ENCODE measurements around the gene CIRBP.

CIRBP gene

DNA sequence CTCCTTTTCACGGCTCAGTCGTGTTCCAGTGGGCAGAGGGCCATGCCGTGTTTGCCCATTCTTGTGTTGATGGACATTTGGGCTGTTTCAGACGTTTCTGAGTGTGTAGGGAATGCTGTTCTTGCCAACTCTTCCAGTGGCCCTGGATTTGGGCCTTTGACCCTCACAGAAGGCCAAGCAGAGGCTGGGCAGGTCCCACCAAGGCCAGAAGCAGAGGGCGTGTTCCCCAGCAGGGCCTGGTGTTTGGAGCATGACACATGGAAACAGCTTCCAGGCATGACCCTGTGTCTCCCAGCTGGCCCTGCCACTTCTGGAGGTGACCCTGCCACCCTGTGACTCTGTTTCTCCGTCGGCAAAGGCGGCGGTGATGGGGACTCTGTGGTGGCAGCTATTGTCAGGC lies 52.4 kb downstream of the CIRBP start:
- no peak for TF ChIP-seq EP300 (IDR thresholded peaks at IDR 0.05; ENCODE audit: borderline replicate concordance)
- no peak for TF ChIP-seq TEAD4 (IDR thresholded peaks at IDR 0.05)
- TF ChIP-seq, protein P1, sequence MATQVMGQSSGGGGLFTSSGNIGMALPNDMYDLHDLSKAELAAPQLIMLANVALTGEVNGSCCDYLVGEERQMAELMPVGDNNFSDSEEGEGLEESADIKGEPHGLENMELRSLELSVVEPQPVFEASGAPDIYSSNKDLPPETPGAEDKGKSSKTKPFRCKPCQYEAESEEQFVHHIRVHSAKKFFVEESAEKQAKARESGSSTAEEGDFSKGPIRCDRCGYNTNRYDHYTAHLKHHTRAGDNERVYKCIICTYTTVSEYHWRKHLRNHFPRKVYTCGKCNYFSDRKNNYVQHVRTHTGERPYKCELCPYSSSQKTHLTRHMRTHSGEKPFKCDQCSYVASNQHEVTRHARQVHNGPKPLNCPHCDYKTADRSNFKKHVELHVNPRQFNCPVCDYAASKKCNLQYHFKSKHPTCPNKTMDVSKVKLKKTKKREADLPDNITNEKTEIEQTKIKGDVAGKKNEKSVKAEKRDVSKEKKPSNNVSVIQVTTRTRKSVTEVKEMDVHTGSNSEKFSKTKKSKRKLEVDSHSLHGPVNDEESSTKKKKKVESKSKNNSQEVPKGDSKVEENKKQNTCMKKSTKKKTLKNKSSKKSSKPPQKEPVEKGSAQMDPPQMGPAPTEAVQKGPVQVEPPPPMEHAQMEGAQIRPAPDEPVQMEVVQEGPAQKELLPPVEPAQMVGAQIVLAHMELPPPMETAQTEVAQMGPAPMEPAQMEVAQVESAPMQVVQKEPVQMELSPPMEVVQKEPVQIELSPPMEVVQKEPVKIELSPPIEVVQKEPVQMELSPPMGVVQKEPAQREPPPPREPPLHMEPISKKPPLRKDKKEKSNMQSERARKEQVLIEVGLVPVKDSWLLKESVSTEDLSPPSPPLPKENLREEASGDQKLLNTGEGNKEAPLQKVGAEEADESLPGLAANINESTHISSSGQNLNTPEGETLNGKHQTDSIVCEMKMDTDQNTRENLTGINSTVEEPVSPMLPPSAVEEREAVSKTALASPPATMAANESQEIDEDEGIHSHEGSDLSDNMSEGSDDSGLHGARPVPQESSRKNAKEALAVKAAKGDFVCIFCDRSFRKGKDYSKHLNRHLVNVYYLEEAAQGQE (IDR thresholded peaks at IDR 0.05; ENCODE audit: low read depth): no peak
- no peak for TF ChIP-seq CREB1 (IDR thresholded peaks at IDR 0.05; ENCODE audit: low read depth)
- TF ChIP-seq RAD21 (IDR thresholded peaks at IDR 0.05; ENCODE audit: low read depth): no peak
- TF ChIP-seq NFIC (IDR thresholded peaks at IDR 0.05): no peak
- no peak for TF ChIP-seq TAF1 (IDR thresholded peaks at IDR 0.05; ENCODE audit: low read depth)
- TF ChIP-seq CEBPB (IDR thresholded peaks at IDR 0.05): no peak
- TF ChIP-seq, protein P2, sequence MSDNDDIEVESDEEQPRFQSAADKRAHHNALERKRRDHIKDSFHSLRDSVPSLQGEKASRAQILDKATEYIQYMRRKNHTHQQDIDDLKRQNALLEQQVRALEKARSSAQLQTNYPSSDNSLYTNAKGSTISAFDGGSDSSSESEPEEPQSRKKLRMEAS (IDR thresholded peaks at IDR 0.05): no peak
- no peak for TF ChIP-seq FOXM1 (IDR thresholded peaks at IDR 0.05; ENCODE audit: borderline replicate concordance, low read depth)
- TF ChIP-seq TCF12 (IDR thresholded peaks at IDR 0.05; ENCODE audit: low read depth): no peak
- no peak for TF ChIP-seq ZBTB7A (IDR thresholded peaks at IDR 0.05; ENCODE audit: low read depth)
- TF ChIP-seq, protein P3, sequence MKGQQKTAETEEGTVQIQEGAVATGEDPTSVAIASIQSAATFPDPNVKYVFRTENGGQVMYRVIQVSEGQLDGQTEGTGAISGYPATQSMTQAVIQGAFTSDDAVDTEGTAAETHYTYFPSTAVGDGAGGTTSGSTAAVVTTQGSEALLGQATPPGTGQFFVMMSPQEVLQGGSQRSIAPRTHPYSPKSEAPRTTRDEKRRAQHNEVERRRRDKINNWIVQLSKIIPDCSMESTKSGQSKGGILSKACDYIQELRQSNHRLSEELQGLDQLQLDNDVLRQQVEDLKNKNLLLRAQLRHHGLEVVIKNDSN (IDR thresholded peaks at IDR 0.05): no peak
- no peak for TF ChIP-seq EGR1 (IDR thresholded peaks at IDR 0.05)
- no peak for TF ChIP-seq YY1 (IDR thresholded peaks at IDR 0.05; ENCODE audit: low read depth)

DNA sequence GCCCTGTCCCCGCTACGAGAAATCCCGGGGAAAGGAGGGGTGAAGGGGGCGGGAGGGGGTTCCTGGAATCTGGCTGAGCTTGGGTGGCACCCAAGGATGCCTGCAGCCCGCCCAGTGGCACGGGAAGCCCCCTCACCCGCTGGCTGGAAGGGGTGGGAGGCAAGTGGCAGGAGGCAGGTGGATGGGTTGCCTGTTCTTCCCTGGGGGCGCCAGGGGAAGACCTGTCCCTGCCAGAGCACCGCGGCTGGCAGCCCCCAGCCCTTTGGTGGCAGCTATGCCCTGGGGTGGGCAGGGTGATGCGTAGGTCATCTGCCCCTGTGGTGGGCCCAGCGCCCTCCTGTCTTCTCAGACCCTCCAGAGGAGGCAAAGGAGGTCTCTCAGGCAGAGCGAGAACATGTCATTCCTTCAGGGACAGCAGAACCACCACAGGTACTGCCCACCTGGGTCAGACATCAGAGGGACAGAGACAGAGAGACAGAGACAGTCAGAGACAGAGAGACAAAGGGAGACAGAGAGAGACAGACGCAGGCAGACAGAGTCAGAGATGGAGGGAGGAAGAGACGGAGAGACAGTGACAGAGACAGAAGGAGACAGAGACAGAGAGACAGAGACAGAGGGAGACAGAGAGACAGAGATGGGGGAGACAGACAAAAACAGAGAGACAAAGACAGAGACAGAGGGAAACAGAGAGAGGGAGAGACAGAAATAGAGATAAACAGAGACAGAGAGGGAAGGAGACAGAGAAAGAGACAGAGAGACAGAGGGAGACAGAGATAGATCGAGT lies 53.3 kb downstream of the CIRBP start:
- TF ChIP-seq FOXM1 (IDR thresholded peaks at IDR 0.05; ENCODE audit: borderline replicate concordance, low read depth): no peak
- TF ChIP-seq YY1 (IDR thresholded peaks at IDR 0.05; ENCODE audit: low read depth): no peak

DNA sequence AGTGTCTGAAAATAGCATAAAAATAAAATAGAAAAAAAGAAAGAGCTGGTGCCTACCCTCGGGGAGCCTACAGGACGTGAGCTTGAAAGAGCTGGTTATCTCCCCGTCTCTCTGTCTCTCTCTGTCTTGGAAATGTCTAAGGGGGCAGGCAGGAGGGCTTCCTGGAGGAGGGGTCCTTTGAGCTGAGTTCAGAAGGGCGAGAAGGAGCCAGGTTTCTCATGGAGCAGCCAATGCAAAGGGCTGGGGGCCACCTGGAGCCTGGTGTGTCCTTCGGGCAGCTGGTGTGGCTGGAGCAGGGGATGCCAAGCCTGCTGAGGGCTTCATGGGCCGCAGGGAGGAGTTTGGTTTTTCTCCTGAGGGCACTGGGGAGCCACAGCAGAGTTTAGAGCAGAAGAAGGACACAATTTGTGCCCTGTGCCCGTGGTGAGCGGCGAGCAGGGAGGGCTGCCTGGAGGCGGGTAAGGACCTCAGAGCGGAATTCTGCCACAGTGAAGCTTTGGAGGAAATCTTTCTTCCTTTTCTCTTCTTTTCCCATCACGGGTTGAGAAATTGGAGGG lies 55.2 kb downstream of the CIRBP start:
- TF ChIP-seq, protein P3 (IDR thresholded peaks at IDR 0.05): no peak
- TF ChIP-seq NFIC (IDR thresholded peaks at IDR 0.05) (no peak), RAD21 (IDR thresholded peaks at IDR 0.05; ENCODE audit: low read depth) (no peak), EP300 (IDR thresholded peaks at IDR 0.05; ENCODE audit: borderline replicate concordance) (no peak), CREB1 (IDR thresholded peaks at IDR 0.05; ENCODE audit: low read depth) (no peak), ZBTB7A (IDR thresholded peaks at IDR 0.05; ENCODE audit: low read depth) (no peak), CEBPB (IDR thresholded peaks at IDR 0.05) (no peak), YY1 (IDR thresholded peaks at IDR 0.05; ENCODE audit: low read depth) (no peak), TEAD4 (IDR thresholded peaks at IDR 0.05) (no peak), TAF1 (IDR thresholded peaks at IDR 0.05; ENCODE audit: low read depth) (no peak), TCF12 (IDR thresholded peaks at IDR 0.05; ENCODE audit: low read depth) (no peak; the same call in 1 of the 2 replicates), EGR1 (IDR thresholded peaks at IDR 0.05) (no peak), FOXM1 (IDR thresholded peaks at IDR 0.05; ENCODE audit: borderline replicate concordance, low read depth) (no peak)
- TF ChIP-seq, protein P2 (IDR thresholded peaks at IDR 0.05): no peak
- TF ChIP-seq, protein P1 (IDR thresholded peaks at IDR 0.05; ENCODE audit: low read depth): no peak

All from Ishikawa (cell line).